ENCODE results near the gene COX6A1.

Gene COX6A1

GRCh38 chr12:120437735-120438494 lies at the start of gene COX6A1:
TSS of gene COX6A1 (plus strand) at chr12:120438113. CDS start at chr12:120438127, 14 bp downstream.
- Mint-ChIP-seq H3K4me3 (peak within 1 kb of the TSS; percentile 92), H3K27ac (peak within 1 kb of the TSS; percentile 92), H3K36me3 (ENCODE audit: low read depth) (peaks cover 27% of the 10 kb centered on the region), H3K9me3 (no peaks in the 10 kb centered on the region), H3K4me1 (peaks cover 26% of the 10 kb centered on the region), H3K27me3 (peaks cover 3% of the 10 kb centered on the region)
- ATAC-seq = peak; percentile 98
- peak; percentile 97 for DNase-seq

- Mint-ChIP-seq H3K27me3 (peaks cover 44% of the 10 kb centered on the region), H3K9me3 (no peaks in the 10 kb centered on the region), H3K4me1 (peaks cover 3% of the 10 kb centered on the region), H3K27ac (no peak overlapping the region), H3K4me3 (no peak overlapping the region), H3K36me3 (ENCODE audit: low read depth) (no peaks in the 10 kb centered on the region)
- ATAC-seq (no peak), DNase-seq (no peak)
These were observed 49.0 kb upstream of the COX6A1 start for GRCh38 chr12:120388691-120389481.

GRCh38 chr12:120390540-120391120 lies 47.3 kb upstream of the COX6A1 start:
- no peaks in the 10 kb centered on the region for H3K9me3 Mint-ChIP-seq
- ATAC-seq = no peak
- no peak for DNase-seq
- H3K27ac Mint-ChIP-seq = no peak overlapping the region
- H3K4me3 Mint-ChIP-seq = no peak overlapping the region
- peaks cover 48% of the 10 kb centered on the region for H3K27me3 Mint-ChIP-seq
- peaks cover 3% of the 10 kb centered on the region for H3K4me1 Mint-ChIP-seq
- H3K36me3 Mint-ChIP-seq (ENCODE audit: low read depth) = no peaks in the 10 kb centered on the region

GRCh38 chr12:120394483-120395367 lies 43.2 kb upstream of the COX6A1 start:
- ATAC-seq (no peak), DNase-seq (no peak)
- Mint-ChIP-seq H3K9me3 (no peaks in the 10 kb centered on the region), H3K4me3 (no peak overlapping the region), H3K27ac (no peak overlapping the region), H3K36me3 (ENCODE audit: low read depth) (no peaks in the 10 kb centered on the region), H3K4me1 (peaks cover 7% of the 10 kb centered on the region), H3K27me3 (peaks cover 37% of the 10 kb centered on the region)

- Mint-ChIP-seq H3K27ac (no peak overlapping the region), H3K36me3 (ENCODE audit: low read depth) (no peaks in the 10 kb centered on the region), H3K4me3 (no peak overlapping the region), H3K4me1 (peaks cover 9% of the 10 kb centered on the region), H3K9me3 (no peaks in the 10 kb centered on the region), H3K27me3 (peaks cover 28% of the 10 kb centered on the region)
- ATAC-seq (no peak), DNase-seq (no peak)
These were observed 39.9 kb upstream of the COX6A1 start for GRCh38 chr12:120397824-120398540.

GRCh38 chr12:120399531-120399930 lies 38.4 kb upstream of the COX6A1 start:
- Mint-ChIP-seq H3K27ac (no peak overlapping the region), H3K4me1 (peaks cover 9% of the 10 kb centered on the region), H3K9me3 (no peaks in the 10 kb centered on the region), H3K4me3 (no peak overlapping the region), H3K36me3 (ENCODE audit: low read depth) (no peaks in the 10 kb centered on the region), H3K27me3 (peaks cover 25% of the 10 kb centered on the region)
- DNase-seq (peak; percentile 7), ATAC-seq (peak; percentile 88)

GRCh38 chr12:120402217-120402616 lies 35.7 kb upstream of the COX6A1 start:
- ATAC-seq (no peak), DNase-seq (no peak)
- Mint-ChIP-seq H3K9me3 (no peaks in the 10 kb centered on the region), H3K27me3 (peaks cover 14% of the 10 kb centered on the region), H3K36me3 (ENCODE audit: low read depth) (no peaks in the 10 kb centered on the region), H3K27ac (no peak overlapping the region), H3K4me3 (no peak overlapping the region), H3K4me1 (peaks cover 9% of the 10 kb centered on the region)

- H3K27me3 Mint-ChIP-seq = peaks cover 9% of the 10 kb centered on the region
These were observed 34.0 kb upstream of the COX6A1 start for GRCh38 chr12:120403869-120404268.

GRCh38 chr12:120404271-120404670 lies 33.6 kb upstream of the COX6A1 start:
- ATAC-seq (no peak), DNase-seq (no peak)
- Mint-ChIP-seq H3K4me1 (peaks cover 6% of the 10 kb centered on the region), H3K36me3 (ENCODE audit: low read depth) (no peaks in the 10 kb centered on the region), H3K27me3 (peaks cover 9% of the 10 kb centered on the region), H3K27ac (no peak overlapping the region), H3K9me3 (no peaks in the 10 kb centered on the region), H3K4me3 (no peak overlapping the region)

More at GRCh38 chr12:120403869-120404268, 34.0 kb upstream of the COX6A1 start:
- H3K4me1 Mint-ChIP-seq = peaks cover 9% of the 10 kb centered on the region
- ATAC-seq (no peak), DNase-seq (no peak)
- H3K36me3 Mint-ChIP-seq (ENCODE audit: low read depth) = no peaks in the 10 kb centered on the region
- H3K4me3 Mint-ChIP-seq = no peak overlapping the region
- no peaks in the 10 kb centered on the region for H3K9me3 Mint-ChIP-seq
- H3K27ac Mint-ChIP-seq = no peak overlapping the region

- Mint-ChIP-seq H3K4me3 (no peak overlapping the region), H3K27ac (no peak overlapping the region), H3K36me3 (ENCODE audit: low read depth) (no peaks in the 10 kb centered on the region), H3K27me3 (peaks cover 5% of the 10 kb centered on the region), H3K4me1 (no peaks in the 10 kb centered on the region), H3K9me3 (no peaks in the 10 kb centered on the region)
- no peak for DNase-seq
- ATAC-seq = no peak
These were observed 31.8 kb upstream of the COX6A1 start for GRCh38 chr12:120406069-120406468.

- no peak for DNase-seq
- no peak for ATAC-seq
- no peaks in the 10 kb centered on the region for H3K36me3 Mint-ChIP-seq (ENCODE audit: low read depth)
- no peaks in the 10 kb centered on the region for H3K9me3 Mint-ChIP-seq
- no peaks in the 10 kb centered on the region for H3K4me1 Mint-ChIP-seq
- no peak overlapping the region for H3K27ac Mint-ChIP-seq
- H3K4me3 Mint-ChIP-seq = no peak overlapping the region
- peaks cover 5% of the 10 kb centered on the region for H3K27me3 Mint-ChIP-seq
These were observed 31.4 kb upstream of the COX6A1 start for GRCh38 chr12:120406553-120406952.

GRCh38 chr12:120408771-120409170 lies 29.1 kb upstream of the COX6A1 start:
- ATAC-seq = no peak

GRCh38 chr12:120412421-120412820 lies 25.5 kb upstream of the COX6A1 start:
- H3K27me3 Mint-ChIP-seq = no peaks in the 10 kb centered on the region
- H3K36me3 Mint-ChIP-seq (ENCODE audit: low read depth) = no peaks in the 10 kb centered on the region
- ATAC-seq (no peak), DNase-seq (no peak)
- H3K9me3 Mint-ChIP-seq = no peaks in the 10 kb centered on the region
- H3K4me3 Mint-ChIP-seq = no peak overlapping the region
- no peaks in the 10 kb centered on the region for H3K4me1 Mint-ChIP-seq
- no peak overlapping the region for H3K27ac Mint-ChIP-seq

More at GRCh38 chr12:120408771-120409170, 29.1 kb upstream of the COX6A1 start:
- Mint-ChIP-seq H3K27ac (no peak overlapping the region), H3K27me3 (no peaks in the 10 kb centered on the region), H3K4me3 (no peak overlapping the region), H3K4me1 (no peaks in the 10 kb centered on the region), H3K36me3 (ENCODE audit: low read depth) (no peaks in the 10 kb centered on the region), H3K9me3 (no peaks in the 10 kb centered on the region)
- no peak for DNase-seq
